GM11168 (cell line): ENCODE measurements around the gene MAPKAP1.

Experiments
- in situ Hi-C: fragments of 300-500 bp; cut with MboI; formaldehyde crosslinking; loops from one replicate; pipeline ENCODE4 v1.12.0; 2022; ENCODE audit warnings: low sequenced_read_pairs; ENCODE audit not compliant: unreplicated experiment

The MAPKAP1 gene

DNA sequence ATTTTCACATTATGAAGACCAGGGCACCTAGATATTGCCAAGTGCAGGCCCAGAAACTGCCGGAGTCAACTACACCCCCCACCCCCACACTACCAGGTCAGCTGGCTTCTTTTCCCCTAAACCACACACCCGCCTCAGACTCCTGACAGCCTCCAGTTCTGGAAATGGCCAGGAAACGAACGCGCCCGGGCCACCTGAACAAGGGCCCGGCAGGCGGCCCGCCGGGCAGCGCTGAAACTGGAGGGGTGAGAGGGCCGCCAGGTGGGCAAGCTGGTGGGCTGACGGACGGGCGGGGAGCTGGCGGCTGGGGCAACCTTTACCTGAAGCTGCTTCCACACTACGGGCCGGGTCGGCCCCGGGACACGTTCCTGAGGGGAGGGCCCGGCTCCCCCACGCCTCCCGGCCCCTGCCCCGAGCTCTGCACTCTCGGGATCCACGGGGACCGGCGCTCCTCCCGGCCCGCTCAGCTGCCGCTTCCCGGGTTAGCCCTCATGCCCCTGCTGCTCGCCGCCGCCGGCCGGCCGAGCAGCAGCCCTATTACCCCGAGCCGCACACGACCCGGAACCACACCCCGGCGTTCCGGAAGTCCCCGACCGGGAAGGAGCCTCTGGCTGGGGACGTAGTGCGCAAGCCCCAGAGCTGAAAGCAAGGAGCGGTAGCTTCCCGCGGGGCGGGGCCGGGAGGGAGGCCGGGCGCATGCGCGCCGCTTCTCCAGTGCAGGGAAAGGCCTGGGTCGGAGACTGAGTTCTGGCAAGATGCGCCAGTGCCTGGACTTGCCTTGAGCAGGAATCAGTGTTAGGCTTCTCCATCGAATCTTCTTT lies at the start of gene MAPKAP1:
Gene MAPKAP1 (minus strand): TSS at position 558 of the 821 bp plus-strand sequence. CDS start 34,634 bp downstream, outside the sequence.
- in situ Hi-C loops, result no loop called here

DNA sequence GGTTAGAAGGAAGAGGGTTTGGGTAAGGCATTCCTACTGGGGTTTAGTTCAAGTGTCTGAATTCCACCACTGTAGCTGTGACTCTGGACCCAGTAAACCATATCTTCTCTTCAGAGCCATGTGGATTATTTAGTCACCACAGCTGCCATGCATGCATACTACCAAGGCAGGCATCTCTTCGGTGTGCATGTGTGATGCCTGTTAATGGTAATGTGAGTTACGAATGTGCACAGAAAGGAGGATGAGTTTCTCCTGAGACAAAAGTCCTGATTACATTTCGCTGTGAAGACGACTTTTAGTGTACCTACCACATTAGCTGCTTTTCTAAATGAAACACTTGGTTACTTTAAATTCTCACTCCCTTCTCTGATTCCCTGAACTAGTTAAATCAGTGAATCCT lies 49.5 kb upstream of the MAPKAP1 start:
- in situ Hi-C loops, result no loop called here

DNA sequence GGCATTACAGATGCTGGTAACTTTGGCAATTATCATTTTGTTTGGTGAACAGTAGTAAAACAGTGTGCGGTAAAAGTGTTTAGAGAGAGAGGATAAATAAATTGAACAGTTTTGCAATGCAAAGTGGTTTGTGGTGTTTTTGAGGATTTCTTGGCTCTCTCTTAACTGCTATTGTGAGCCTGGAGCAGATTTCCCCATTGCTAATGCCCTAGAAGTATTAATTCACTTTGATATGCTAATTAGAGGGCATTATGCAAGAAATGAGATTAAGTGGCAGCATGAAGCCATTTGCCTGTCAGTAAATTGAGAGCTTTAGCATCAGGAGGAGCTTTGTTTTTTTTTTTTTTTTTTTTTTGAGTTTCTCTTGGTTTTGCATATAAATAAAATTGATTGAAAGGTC lies 48.3 kb upstream of the MAPKAP1 start:
- in situ Hi-C loops, result no loop called here

DNA sequence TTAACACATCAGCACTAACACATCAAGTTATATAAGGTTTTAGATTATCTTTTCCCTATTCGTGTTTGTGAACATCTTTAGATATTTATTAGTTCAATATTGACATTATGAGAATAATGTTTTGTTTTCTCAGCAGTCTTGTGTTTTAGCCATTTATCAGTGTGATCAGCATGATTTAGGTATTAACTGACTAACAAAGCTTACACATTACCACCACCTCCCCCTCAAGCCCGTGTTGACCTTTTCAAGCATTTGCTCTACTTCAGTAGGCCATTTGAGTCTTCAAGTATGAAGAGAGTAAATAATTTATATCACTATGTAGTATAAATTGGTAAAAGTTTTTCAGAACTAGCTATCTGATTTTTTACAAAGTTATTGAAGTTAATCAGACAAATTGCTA lies 47.1 kb upstream of the MAPKAP1 start:
- in situ Hi-C loops, result no loop called here

DNA sequence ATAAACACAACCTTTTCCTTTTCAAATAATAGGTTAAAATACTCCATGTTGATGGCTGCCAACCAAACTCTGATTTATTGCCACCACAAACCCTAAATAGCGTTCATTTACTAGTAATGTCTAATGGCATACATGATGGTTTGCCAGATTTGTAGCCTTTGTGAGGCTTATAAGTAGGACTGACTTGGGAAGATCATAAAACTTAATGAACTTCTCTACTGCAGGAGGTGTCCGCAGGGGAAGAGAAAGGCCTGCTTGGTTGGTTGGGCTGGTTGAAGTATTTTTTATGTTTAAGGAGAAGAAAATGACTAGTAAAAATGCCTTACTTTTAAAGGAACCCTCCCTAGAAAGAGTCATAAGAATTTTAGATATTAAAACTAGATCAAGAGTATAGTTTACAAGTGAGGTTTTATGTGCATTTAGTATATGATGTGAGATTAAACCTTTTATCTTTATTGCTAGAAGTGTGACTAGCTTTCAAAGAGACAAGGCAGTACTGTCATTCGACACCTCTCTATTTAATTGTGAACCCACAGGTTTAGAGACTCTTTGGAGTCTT lies 45.1 kb upstream of the MAPKAP1 start:
- in situ Hi-C loops, result no loop called here

DNA sequence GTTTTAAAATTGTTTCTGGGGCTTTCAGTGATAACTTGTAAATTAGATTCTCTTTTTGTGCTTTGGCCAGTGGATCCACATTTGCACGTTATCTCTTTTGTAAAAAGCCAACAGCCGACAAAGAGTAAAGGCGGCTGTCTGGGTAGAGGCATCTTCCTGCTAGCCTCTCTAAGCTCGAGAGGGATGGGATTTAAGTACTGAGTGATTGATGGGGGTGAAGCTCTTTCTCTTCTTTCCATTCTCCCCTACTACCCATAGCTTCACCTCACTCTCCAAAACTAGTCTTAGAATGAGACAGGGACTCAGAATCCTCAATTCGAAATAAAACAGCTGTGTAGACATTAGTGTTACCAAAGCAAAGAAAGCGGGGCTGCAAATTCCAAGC lies 43.6 kb upstream of the MAPKAP1 start:
- in situ Hi-C loops, result no loop called here

DNA sequence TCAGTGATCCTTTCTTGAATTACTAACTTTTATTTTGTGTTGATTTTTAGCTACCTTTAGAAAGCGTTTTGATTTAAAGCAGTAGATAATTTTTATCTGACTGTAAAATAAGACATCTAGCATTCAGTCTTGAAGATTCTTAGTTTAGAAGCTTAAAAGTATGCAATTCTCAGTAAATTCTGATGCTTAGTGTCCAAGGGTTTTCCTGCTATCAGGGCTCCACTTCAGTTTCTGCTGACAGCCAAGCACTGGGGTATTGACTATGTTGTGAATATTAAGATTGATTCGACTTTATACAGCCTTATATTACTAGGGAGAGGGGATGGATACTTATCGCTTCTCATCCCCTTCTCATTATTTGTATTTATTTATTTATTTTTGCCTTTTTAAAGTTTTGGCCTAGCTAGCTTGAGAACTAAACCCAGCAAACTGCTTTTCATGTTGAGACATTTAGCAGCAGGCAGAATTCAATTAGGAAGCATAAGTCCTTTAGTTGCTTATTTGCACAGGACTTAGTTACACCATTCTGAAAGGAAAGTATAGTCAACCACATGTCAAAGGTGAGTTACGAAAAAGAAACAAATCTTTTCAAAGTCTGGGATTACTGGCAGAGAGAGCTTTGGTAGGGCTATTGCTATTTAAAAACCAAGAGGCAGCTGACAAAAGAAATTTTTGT lies 43.1 kb upstream of the MAPKAP1 start:
- in situ Hi-C loops, result no loop called here

DNA sequence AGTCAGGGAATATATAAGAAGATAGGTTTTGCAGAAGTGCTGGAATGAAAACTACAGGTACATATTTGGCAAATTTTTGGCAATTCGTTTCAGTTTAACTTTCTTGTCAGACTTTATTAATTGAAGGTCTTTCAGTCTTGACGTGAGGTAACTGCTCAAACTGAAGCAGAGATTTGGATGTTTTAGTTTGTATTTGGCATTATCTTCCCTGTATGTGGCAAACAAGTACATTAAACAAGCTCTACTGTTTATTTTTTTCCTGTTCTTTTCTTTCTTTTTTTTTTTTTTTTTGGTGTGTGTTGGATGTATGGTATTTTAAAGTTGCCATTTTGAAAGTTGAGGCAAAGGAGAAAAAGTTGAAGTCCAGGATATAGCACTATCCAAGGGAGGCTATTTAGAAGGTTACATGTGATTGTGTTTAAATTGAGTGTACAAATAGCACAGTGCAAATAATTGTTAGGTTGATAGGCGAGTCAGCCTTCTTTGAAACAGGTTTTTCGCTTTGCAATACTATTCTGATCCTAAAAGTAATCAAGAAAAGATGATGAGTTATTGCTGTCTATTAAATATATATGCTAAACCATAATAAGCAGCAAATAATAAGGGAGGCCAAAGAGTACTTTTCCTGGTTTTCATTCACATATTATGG lies 42.4 kb upstream of the MAPKAP1 start:
- in situ Hi-C loops, result no loop called here

DNA sequence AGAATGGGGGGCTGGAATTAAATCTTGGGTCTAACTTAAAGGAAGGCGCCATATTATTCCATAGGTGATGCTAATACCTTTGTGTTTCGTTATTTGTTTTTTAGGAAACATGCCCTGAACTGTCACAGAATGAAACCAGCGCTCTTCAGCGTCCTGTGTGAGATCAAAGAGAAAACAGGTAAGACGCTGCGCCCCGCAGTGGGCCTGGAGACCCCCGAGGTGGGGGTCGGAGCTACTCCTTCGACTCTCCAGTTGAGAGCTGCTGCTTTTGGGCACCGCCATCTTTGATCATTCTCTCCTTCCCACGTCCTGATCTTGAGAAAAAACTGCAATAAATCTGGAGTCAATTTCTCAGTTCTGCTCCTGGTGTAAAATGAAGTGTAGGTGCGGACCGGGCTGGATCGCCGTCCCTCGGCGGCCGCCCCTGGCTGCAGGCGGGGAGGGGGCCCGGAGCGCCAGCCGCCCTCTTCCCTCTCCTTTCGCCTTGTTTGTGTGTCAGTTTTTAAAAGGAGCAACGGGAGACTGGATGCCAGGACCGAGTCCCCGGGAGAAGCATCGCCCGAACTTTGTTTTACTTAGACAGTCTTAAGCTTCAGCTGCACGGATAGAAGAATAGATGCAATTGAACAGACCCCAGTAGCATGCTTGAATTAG lies 41.6 kb upstream of the MAPKAP1 start:
- in situ Hi-C loops, result no loop called here

DNA sequence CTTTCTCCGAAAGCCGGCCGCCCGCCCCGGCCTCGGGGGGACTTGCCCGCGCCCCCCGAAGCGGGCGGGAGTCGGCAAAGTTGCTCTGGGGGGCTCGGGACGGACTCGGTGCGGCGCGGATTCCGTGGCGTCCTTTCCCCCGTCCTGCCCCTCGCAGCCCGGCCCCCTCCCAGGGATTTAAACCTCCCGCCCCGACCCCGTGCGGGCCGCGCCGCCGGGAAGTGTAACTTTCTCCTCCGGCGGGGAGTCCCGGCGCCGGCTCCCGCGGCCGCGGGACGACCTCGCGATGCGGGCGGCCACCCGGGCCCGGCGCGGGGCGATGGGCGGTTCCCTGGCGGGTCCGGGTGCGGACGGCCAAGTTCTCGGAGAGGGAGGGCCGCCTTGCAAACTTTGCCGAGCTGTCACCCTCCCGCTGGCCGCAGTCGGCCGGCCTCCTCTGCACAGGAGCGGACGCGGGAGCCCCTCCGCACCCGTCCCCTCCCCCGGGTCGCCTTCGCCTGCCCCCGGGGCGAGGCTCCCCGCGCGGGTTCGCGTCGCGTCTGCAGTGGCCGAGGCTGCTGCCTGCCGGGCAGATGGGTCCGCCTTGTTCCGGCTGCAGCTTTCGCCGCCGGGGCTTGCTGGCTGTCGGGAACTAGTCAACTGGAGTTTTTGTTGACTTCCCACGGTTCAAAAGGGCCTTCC lies 40.9 kb upstream of the MAPKAP1 start:
- in situ Hi-C loops, result no loop called here

DNA sequence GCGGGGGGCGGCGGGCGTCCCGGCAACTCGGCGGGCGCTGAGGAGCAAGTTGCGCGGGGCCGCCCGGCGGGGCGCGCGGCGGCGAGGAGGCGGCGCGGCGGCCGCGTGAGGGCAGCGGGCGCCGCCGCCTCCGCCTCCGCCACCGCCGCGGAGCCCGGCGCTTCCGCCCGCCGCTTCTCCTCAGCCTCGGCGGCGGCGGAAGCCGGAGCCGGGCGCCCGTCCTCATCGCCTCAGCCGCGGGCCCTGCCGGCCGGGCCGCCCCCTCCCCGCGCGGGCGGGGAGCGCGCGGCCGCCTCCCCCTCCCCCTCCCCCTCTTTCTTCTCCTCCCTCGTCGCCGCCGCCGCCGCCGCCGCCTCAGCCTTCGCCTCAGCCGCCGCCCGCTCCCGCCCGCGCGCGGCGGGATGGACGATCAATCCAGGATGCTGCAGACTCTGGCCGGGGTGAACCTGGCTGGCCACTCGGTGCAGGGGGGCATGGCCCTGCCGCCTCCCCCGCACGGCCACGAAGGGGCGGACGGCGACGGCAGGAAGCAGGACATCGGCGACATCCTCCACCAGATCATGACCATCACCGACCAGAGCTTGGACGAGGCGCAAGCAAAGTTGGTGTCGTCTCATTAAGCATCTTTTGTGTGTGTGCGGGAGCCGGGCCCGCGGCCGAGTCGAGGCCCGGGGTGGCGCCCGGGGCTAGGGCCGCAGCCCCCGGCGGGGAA lies 40.2 kb upstream of the MAPKAP1 start, which contains the start of gene PBX3:
Gene PBX3 (plus strand): TSS at position 321 of the 712 bp plus-strand sequence.
- in situ Hi-C loops, result no loop called here

DNA sequence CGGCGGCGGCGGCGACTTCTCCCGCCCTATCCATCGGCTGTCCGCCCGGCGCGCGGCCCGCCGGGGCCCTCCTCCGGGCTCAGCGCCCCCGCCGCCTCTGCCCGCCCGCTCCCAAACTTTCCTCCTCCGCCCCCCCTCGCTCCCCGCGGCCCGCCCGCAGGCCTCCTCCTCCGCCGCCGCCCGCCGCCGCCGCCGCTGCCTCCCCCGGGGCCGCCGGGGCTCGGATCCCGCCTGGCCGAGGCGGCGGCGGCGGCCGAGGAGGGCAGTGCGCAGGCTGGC lies 39.7 kb upstream of the MAPKAP1 start:
- in situ Hi-C loops, result no loop called here

DNA sequence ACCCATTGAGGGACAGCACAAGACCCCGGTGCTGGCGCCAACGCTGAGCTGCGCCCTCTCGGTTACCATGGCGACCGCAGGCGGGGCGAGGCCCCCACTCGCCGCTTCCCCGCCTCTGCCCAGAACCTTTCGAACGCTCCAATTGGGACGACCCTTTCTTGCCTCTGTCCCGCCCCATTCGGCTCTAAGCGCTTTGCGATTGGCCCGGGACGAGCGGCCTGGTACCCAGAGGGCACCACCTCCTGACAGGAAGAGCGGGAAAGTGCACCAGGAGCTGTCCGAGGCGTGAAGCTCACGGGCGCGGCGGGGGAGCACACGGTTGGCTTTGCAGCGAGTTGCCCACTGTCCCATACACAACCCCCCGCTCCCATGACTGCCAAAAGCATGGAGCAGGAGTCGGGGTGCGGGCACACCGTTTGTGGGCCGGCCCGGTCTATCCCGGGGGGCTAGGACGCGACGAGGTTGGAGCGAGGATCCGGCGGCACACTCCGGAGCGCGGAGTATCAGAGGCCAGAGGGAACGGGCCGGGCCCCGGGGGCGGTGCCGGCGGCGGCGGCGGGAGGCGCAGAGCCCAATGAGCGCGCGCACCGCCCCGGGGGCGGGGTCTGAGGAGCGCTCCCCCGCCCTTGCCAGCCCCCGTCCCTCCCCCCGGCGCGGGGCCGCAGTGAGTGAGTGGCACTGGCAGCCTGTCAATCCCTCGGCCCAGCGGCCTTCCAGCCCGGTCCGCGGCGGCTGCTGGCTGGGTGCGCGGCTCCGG lies 39.2 kb upstream of the MAPKAP1 start:
- in situ Hi-C loops, result no loop called here

DNA sequence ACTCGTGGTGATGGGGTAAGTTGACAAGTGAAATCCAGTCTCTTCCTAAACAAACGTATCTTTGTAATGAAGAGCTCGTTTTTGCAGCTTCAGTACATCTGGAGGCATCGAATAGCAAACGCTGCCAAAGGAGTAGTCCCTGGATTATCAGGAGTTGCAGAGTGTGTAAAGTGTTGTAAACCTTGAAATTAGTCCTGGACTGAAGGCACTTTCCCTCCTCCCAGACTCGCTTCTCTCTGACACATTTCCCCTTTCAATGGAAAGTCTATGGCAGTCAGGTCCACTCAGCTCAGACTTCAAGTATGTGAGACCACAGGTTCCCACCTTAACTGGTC lies 38.6 kb upstream of the MAPKAP1 start:
- in situ Hi-C loops, result no loop called here

DNA sequence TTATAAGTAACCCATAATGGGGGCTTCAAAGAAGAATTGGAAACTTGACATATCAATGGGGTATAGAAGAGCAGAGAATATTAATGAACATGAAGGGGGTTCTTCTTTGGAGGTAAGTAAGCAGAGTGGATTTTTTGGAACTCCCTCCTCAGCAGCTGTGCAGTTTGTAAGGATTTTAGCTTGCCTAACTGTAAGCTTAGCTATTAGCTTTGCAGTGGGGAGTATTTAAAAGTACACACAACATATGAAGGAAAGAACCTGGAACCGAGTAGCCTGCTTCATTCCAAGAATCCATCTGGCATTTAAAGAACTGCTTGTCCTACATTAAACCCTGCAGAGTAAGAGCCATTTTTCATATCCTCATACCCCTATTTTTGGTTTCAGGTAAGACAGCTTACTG lies 38.0 kb upstream of the MAPKAP1 start:
- in situ Hi-C loops, result no loop called here

DNA sequence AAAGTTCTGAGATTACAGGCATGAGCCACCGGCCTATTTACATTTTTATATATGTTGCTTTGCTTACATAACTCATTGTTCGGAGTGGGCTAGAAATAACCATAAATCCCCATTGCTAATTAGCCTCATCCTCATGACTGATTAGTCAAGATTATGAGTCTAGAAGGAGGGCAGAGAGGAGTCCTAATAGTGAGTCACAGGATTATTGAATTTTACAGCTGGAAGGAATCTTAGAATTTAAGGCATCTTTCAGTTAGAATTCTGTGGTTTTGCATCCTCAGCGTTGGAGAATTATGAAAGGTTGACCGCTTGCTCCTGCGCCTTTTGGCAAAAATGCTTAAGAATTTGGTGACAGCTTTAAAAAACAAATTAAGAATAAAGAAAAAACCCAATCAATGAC lies 37.6 kb upstream of the MAPKAP1 start:
- in situ Hi-C loops, result no loop called here

DNA sequence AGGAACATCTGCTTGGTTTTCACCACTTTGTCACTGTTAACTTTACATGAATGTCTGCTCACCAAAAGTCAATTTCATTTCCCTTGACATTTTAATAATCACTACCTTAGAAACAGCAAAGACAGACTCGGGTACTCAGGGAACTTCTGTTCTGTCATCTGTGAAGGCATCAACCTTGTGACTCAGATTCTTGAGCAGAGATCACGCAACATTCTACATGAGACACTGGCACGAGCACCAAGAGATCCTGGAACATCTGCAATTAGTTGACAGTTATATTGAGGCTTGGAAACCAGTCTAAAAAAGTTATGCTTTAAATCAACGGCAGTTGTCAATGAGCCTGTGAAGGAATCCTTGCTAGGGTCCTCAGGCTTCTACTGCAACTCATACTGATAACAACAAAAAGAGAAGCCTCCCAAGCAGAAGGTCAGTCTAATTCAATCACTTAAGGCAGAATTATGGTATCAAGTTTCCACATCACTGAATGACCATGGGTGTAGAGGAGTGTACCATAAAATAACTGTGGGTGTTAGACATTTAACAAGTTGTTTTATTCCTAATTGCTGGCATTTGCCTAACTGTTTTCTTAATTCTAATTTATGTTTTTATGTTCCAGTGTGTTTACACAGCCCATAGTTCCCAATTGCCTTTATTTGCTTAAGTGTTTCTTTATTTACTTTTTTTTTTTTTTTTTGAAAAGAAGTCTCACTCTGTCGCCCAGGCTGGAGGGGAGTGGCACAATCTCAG lies 36.8 kb upstream of the MAPKAP1 start:
- in situ Hi-C loops, result no loop called here

DNA sequence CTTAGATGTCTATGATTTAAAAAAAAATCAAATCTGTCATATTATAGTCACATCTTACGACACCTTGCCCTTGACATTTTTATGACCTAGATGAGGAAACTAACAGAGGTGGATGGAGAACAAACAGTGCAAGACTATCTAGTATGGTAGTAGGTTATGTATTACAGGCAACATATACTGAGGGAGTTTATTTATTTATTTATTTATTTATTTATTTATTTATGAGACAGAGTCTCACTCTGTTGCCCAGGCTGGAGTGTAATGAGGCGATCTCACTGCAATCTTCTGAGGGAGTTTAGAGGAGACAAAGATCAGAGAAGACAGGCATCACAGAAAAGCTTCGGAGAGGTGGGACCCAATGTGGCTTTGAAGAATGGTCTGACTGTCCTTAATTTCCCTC lies 35.6 kb upstream of the MAPKAP1 start:
- in situ Hi-C loops, result no loop called here
